GOT3 (cell line): ENCODE data around the gene TGM2.

Experiments
- DNase-seq: peaks from one replicate; lab custom pipeline; 2025; ENCODE audit warnings: mixed read lengths; lab: John Stamatoyannopoulos, UW

The TGM2 gene

GRCh38 chr20:38092915-38093314, 72.2 kb downstream of the TGM2 start:
- DNase-seq = no peak

- no peak for DNase-seq
These were observed 72.7 kb downstream of the TGM2 start for GRCh38 chr20:38092260-38092857.

- DNase-seq = no peak
These were observed 73.4 kb downstream of the TGM2 start for GRCh38 chr20:38091441-38092216.

DNA sequence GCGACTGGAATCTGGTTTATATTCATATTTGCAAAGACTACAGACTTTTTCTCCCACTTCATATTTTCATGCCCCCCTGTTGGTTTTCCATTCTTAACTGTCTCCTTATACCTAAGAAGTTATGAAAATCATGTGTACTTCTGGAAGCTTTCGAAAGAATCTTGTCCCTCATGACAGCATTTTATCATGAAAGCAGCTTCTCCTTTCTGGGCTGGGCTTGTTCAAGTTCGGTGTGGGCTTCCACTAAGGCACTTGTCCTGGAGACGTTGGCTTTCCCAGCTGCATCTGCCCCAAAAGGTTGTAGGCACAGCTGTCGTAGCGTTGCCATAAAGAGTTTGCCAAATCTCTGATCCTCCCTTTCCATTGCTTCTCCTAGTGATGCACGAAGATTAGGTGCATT, 75.0 kb downstream of the TGM2 start:
- no peak for DNase-seq

GRCh38 chr20:38089500-38089899, 75.6 kb downstream of the TGM2 start:
- no peak for DNase-seq

DNA sequence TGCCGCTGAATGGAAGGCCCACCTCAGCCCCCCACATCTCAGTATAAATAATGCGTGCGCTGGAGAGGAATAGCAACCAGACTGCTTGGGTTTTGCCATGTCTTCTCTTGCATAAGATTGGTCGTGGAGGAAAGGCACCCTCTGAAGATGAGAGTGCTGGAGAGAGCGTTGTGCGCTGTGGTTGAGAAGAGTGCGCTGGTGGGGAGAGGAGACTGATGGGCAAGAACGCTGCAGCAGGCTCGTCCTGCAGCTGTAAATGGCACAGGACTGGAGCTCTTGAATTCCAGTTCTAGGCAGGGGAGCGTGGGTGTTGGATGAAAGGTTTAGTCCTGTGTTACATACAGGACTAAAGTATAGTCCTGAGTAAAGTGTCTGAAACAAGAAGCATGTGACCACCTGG, 80.0 kb downstream of the TGM2 start:
- no peak for DNase-seq

GRCh38 chr20:38084425-38084951, 80.6 kb downstream of the TGM2 start:
- DNase-seq = no peak

DNA sequence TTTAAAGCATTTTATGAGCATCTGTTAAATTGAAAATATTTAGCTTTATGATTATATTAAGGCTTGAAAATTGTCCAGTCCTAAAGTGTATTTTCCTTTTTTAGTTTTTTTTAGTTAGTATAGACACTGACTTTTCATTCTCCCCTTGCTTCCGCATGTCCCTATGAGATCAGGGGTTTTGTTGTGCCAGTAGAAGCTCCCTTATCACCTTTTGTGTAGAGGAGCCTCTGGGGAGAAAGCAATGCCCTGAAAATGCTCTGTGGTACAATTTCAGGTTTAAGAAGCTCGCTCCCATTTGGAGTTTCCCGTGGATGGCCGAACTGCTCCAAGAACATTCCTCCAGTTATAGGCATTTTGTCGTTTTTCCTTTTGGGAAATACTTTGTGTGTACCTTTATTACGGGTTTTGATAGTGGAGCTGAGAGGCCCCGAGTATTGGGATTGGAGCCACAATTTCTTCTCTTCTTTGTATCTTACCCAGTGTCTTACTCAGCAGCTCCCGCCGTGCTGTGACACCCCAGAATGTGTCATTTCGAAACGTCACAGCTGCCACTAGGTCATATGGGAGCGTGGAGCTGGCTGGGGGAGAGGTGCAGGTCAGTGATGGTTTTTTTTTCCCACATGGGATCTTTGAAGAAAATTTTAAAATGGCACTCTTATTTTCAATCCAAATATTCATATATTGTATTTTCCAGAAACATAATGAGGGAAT, 81.6 kb downstream of the TGM2 start:
- no peak for DNase-seq

DNA sequence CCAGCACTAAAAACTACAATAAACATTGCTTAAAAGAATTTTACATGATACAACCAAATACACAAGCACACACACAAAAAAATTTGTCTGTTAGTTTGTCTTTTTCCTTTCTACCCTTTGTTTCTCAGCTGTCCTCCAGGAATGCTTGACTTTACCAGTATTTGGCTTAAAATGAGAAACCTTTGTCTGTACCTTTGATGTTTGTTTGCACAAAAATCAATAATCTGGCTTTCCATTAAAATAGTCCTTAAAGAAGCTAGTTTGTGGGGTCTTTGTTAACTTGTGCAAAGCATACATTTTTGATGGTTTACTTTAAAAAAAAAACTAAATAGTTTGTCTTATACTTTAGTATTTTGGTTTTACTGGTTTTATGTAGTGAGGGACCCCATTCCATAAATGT, 82.2 kb downstream of the TGM2 start:
- no peak for DNase-seq

DNA sequence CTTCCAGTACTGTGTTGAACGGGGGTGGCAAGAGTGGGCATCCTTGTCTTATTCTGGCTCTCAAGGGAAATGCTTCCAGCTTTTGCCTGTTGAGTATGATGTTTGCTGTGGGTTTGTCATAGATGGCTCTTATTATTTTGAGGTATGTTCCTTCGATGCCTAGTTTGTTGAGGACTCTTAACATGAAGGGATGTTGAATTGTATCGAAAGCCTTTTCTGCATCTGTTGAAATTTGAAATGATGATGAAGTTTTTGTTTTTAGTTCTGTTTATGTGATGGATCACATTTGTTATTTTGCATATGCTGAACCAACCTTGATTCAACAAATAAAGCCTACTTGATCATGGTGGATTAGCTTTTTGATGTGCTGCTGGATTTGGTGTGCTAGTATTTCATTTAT, 83.5 kb downstream of the TGM2 start:
- DNase-seq = no peak

GRCh38 chr20:38079353-38079752, 85.7 kb downstream of the TGM2 start:
- no peak for DNase-seq

DNA sequence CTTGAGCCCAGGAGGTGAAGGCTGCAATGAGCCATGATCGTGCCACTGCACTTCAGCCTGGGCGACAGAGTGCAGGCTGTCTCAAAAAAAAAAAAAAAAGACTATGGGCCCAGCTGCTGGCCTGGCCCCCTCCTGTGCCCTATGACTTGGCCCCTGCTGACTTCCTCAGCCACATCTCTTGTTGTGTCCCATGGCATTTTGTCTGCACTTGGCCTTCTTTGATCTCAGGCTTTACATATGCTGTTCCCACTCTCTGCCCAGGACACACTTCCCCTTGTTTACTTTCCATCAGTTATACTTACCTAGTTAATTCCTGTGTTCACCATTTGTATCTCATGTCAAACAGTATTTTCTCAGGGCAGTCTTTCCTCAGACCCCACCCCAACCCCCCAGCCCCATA, 87.0 kb downstream of the TGM2 start:
- no peak for DNase-seq
